Measurements from ENCODE around the gene REXO5.
"Not testable (repeated sequence)": the region's sequence is repeated elsewhere in the genome, so short reads cannot be mapped to it uniquely, and the experiment has no call there.

REXO5 gene

DNA sequence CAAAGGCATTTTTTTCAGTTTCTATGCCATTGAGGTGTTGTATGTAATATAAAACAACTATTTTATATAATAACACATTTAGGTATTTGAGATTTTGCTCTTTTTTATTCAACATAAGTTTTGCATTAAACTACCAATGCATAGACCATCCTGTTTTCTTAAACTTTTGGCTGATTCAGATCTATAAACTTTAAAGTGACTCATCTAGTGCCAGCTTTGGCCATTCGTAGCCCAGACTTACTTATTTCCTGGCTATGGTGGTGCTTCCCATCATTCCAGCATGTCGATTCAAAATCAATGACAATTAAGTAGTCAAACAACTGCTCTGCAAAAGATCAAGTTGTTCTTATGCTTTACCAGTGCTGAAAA is 3.2 kb upstream of the REXO5 start:
- DNase-seq (ENCODE audit: low spot score) = no peak

- DNase-seq (ENCODE audit: low spot score) = no peak
These were observed 2.6 kb upstream of the REXO5 start for GRCh38 chr16:20803561-20804214.

DNA sequence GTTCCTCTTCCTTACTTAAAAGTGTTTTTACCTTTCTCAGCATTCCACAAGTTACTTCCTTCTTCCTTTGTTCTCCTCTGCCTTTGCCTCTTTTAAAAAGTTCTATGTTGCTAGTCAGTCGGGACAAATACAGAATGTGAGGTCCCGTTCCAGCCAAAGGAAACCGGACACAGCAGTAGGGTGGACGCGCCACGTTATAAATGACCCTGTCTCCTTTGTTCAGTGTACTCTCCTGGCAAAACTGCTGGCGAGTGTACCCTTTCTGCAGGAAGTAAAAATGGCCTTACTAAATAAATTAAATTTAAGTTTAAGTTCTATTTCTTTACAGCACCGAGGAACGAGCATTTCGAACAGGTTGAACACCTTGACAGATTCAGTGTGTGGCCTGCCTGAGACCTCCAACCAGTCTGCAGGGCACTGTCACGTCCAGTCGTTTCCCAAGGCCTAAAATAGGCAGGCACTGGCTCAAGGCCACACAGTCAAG is 601 bp upstream of the REXO5 start:
- DNase-seq (ENCODE audit: low spot score) = not testable (repeated sequence)

- no peak for DNase-seq (ENCODE audit: low spot score)
These were observed 1.5 kb downstream of the REXO5 start for GRCh38 chr16:20807862-20808261.

- no peak for DNase-seq (ENCODE audit: low spot score)
These were observed 5.6 kb downstream of the REXO5 start for GRCh38 chr16:20811889-20812439.

- DNase-seq (ENCODE audit: low spot score) = no peak
These were observed 6.2 kb downstream of the REXO5 start for GRCh38 chr16:20812510-20812909.

GRCh38 chr16:20814784-20815183 is 8.5 kb downstream of the REXO5 start:
- DNase-seq (ENCODE audit: low spot score) = no peak

DNA sequence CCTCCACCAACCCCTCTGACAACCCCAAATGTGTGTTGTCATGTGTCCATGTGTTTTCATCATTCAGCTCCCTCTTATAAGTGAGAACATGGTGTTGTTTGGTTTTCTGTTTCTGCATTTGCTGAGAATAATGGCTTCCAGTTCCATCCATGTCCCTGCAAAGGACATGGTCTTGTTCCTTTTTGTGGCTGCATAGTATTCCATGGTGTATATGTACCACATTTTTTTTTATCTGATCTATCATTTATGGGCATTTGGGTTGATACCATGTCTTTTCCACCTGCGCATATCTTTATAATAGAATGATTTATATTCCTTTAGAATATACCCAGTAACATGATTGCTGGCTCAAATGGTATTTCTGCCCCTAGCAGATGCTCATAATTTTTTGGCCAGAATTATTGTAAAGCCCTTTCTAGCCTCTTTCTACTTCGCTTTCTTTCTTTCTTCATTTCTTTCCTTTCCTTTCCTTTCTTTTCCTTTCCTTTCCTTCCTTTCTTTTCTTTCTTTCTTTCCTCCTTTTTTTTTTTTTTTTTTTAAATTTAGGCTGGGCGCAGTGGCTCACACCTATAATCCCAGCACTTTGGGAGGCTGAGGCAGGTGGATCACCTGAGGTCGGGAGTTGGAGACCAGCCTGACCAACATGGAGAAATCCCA is 12.7 kb downstream of the REXO5 start:
- no peak for DNase-seq (ENCODE audit: low spot score)

GRCh38 chr16:20821682-20822081 is 15.4 kb downstream of the REXO5 start:
- DNase-seq (ENCODE audit: low spot score) = no peak

GRCh38 chr16:20822521-20823325 is 16.4 kb downstream of the REXO5 start:
- DNase-seq (ENCODE audit: low spot score) = no peak

DNA sequence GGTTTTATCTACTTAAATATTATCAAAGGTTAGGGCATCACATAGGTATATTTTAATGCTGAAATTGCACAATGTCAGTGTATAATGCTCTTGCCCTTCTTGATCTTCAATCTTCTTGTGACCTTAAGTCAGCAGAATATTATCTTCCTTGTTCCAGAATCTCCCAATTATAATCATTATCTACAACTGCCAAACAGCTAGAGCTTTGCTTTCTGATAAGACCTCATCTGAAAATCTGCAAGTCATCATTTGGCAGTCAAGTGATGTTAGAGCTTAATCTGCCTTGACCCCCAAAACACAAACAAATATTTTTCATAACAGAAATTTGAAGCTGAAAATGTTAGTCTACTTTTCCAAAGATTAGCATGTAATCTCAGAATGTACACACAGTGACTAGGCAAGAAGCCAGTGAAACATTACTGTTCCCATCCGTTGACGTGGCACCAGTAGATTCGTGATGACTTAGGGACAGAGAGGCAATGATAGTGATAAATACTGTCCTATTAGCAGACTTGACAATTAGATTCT is 19.8 kb downstream of the REXO5 start:
- no peak for DNase-seq (ENCODE audit: low spot score)

DNA sequence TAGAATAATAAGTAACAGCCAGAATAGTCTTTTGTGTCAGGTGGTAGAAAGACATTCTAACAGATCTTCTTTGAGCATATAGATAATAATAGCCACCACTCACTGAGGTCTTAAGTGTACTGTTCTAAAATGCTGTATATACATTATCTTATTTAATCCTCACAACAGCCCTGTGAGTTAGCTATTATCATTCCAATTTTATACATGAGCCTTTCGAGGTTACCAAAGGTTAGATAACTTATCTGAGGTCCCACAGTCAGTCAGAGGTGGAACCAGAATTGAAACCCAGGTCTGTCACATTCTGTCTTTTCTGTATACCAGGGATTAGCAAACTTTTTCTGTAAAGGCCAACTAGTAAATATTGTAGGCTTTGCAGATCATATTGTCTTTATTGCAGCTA is 23.2 kb downstream of the REXO5 start:
- no peak for DNase-seq (ENCODE audit: low spot score)

- no peak for DNase-seq (ENCODE audit: low spot score)
These were observed 24.0 kb downstream of the REXO5 start for GRCh38 chr16:20830372-20830771.

DNA sequence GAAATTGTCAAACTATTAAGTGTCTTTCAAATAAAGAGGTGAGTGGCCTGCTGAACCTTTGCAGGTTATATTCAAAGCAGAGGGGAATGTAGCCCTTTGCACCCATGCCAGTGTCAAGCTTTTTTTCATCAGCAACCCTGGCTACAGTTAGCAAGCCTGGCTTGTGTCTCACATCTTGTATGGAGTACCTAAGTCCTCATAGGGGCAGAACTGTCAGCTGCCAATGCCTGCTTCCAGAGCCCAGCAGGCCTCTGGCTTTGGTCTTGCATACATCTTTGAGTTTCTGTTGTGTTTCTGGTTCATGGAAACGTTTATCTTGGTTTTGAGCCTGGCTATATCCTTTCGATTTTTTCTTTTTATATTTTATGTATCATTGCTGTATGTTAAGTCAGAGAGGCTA is 26.8 kb downstream of the REXO5 start:
- DNase-seq (ENCODE audit: low spot score) = no peak

DNA sequence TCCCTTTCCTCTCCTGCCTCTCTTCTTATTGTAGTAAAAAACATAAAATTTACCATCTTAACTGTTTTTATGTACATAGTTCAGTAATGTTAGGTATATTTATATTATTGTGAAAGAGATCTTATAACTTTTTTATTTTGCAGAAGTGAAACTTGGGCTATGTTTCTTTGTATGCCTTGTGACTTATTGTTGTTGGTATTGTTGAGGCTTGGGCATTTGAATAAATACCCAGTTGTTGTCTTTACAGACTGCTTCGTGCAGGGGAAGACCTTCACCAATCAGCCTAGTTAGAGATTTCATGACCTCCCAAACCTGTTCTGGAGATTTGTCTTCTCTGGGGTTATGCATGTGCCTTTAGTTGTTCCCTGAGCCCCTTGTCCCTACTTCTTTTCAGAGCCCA is 31.9 kb downstream of the REXO5 start:
- DNase-seq (ENCODE audit: low spot score) = no peak

- no peak for DNase-seq (ENCODE audit: low spot score)
These were observed 33.2 kb downstream of the REXO5 start for GRCh38 chr16:20839504-20839903.

GRCh38 chr16:20844054-20844453 is 37.7 kb downstream of the REXO5 start:
- no peak for DNase-seq (ENCODE audit: low spot score)

- DNase-seq (ENCODE audit: low spot score) = no peak
These were observed 38.3 kb downstream of the REXO5 start for GRCh38 chr16:20844588-20844987.

GRCh38 chr16:20846030-20846429 is 39.7 kb downstream of the REXO5 start:
- no peak for DNase-seq (ENCODE audit: low spot score)

GRCh38 chr16:20846551-20846950 is 40.2 kb downstream of the REXO5 start:
- DNase-seq (ENCODE audit: low spot score) = no peak

- DNase-seq (ENCODE audit: low spot score) = no peak
These were observed 41.2 kb downstream of the REXO5 start for GRCh38 chr16:20847550-20847949.

DNA sequence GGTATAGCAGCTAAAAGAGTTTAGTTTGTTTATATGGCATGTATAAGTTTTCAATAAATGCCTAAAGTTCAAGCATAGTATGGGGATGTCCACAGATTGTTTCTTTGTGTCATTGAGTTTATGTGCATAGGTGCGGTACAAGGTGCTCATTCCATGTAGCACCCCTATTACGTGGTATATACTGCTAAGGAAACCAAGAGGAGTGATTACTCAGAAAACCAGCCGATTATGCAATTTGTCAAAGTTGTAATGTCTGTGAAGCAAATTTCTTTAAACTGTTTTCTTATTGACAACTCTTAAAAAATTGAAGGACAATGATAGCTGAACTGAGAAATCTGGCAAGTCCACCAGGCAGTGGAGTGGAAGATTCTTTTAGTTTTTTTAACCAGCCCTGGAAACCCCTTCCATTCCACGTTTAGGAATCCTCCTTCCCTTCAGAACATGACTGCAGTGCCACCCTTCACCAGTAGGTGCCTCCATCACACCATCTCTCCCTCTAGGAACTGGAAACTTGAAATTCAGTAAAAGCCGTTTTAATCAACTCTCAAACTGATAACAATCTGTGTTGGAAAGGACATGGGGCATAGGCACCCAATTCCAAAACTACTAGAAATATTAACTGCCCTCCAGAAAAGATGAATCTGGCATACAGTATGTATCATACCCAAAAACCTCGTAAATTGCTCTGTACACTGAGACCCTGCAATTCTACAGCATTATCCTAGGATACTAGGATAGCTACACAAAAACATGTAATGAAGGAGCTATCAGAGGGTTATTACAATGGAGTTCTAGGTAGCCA is 43.5 kb downstream of the REXO5 start:
- peak; percentile 69 for DNase-seq (ENCODE audit: low spot score)

All from COLO829 (cell line).